Neural progenitor cell (in vitro differentiated cells): Measurements from ENCODE around the gene PRDM15. TPM values are rescaled to one million over a fixed set of nuclear protein-coding genes. Genes with fewer than 3 reads are reported as not detected.

ENCODE experiments used
- DNase-seq: peaks from one replicate; pipeline ENCODE4 v3.0.0-alpha.2; 2016; ENCODE audit warnings: low spot score
- H2AFZ ChIP-seq: fragments of 200-600 bp; sonication (generic); replicated peaks from 2 replicates; pipeline ENCODE4 v1.6.1; 2016; ENCODE audit warnings: antibody characterized with exemption
- H3F3A ChIP-seq: fragments of 200-600 bp; sonication (generic); 2 replicates; pipeline ENCODE4 v1.6.1; 2016; ENCODE audit warnings: antibody characterized with exemption, low read depth
- H3K27ac ChIP-seq: fragments of 200-600 bp; sonication (generic); 2 replicates; pipeline ENCODE4 v1.5.1; 2016; ENCODE audit warnings: mild to moderate bottlenecking
- H3K27me3 ChIP-seq: fragments of 200-600 bp; sonication (generic); 2 replicates; pipeline ENCODE4 v1.6.1; 2016; ENCODE audit warnings: mild to moderate bottlenecking, moderate library complexity
- H3K36me3 ChIP-seq: fragments of 200-600 bp; sonication (generic); 2 replicates; pipeline ENCODE4 v1.5.1; 2016
- H3K4me1 ChIP-seq: fragments of 200-600 bp; sonication (generic); 2 replicates; pipeline ENCODE4 v1.6.1; 2016; ENCODE audit warnings: mixed run types
- H3K4me2 ChIP-seq: fragments of 200-600 bp; sonication (generic); 2 replicates; pipeline ENCODE4 v1.6.1; 2016
- H3K4me3 ChIP-seq: fragments of 200-600 bp; sonication (generic); 2 replicates; pipeline ENCODE4 v1.5.1; 2016
- H3K79me2 ChIP-seq: fragments of 200-600 bp; sonication (generic); 2 replicates; pipeline ENCODE4 v1.6.1; 2016; ENCODE audit warnings: low read depth
- H3K9ac ChIP-seq: fragments of 200-600 bp; sonication (generic); 2 replicates; pipeline ENCODE4 v1.6.1; 2016
- H3K9me3 ChIP-seq: fragments of 200-600 bp; sonication (generic); 2 replicates; pipeline ENCODE4 v1.5.1; 2016; ENCODE audit warnings: low read depth
- H4K20me1 ChIP-seq: fragments of 200-600 bp; sonication (generic); 2 replicates; pipeline ENCODE4 v1.6.1; 2016; ENCODE audit warnings: low read depth
- H3K27ac Mint-ChIP-seq: 3 replicates; pipeline ENCODE4 v1.8.0; 2021; ENCODE audit warnings: mixed read lengths
- H3K27me3 Mint-ChIP-seq: 2 replicates; pipeline ENCODE4 v1.8.0; 2022; ENCODE audit warnings: low read depth, mild to moderate bottlenecking, inconsistent platforms, moderate library complexity, mixed read lengths; ENCODE audit not compliant: insufficient read depth
- H3K36me3 Mint-ChIP-seq: 3 replicates; pipeline ENCODE4 v1.8.0; 2021; ENCODE audit warnings: mixed read lengths
- H3K4me1 Mint-ChIP-seq: 3 replicates; pipeline ENCODE4 v1.8.0; 2021; ENCODE audit warnings: mixed read lengths
- H3K4me3 Mint-ChIP-seq: 3 replicates; pipeline ENCODE4 v1.8.0; 2021; ENCODE audit warnings: mild to moderate bottlenecking, moderate library complexity, mixed read lengths
- H3K9me3 Mint-ChIP-seq: 3 replicates; pipeline ENCODE4 v1.8.0; 2020; ENCODE audit warnings: mixed read lengths
- EZH2 ChIP-seq: fragments of 200-600 bp; sonication (generic); IDR thresholded peaks from 2 replicates; pipeline ENCODE4 v1.6.1; 2017; ENCODE audit warnings: antibody characterized with exemption, mild to moderate bottlenecking, moderate library complexity
- EZH2phosphoT487 ChIP-seq: fragments of 200-600 bp; sonication (generic); IDR thresholded peaks from 2 replicates; pipeline ENCODE4 v1.6.1; 2017; ENCODE audit warnings: antibody characterized with exemption
- total RNA-seq: library from RNA; depleted of rRNA; stranded (reverse); fragments of >200 nt; gene quantifications from 2 replicates; pipeline ENCODE4 v1.2.3, GENCODE V29; 2015; ENCODE audit warnings: low replicate concordance
- TF ChIP-seq, protein P1 (sequence below): fragments of 200-600 bp; sonication (generic); IDR thresholded peaks from 2 replicates; pipeline ENCODE4 v1.5.1; 2017; ENCODE audit warnings: antibody characterized with exemption, mild to moderate bottlenecking

Gene PRDM15
- total RNA-seq, 1 donor from 2014 or later, result 9.0 TPM

DNA sequence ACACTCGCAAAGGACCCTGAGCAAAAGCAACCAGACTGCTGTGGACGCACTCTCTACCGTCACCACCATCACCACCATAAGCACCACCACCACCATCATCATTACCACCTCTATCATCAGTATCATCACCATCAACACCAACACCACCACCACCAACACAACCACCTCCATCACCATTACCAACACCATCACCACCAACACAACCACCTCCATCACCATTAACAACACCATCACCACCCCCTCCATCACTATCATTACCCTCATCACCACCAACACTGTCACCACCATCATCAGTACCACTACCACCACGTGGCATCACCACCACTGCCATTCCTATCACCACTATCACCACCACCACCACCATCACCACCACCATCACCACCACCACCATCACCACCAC is 73.5 kb downstream of the PRDM15 start:
- Mint-ChIP-seq H3K27me3 (peaks cover 9% of the 10 kb centered on the region), H3K9me3 (peaks cover 2% of the 10 kb centered on the region), H3K4me3 (no peak overlapping the region), H3K27ac (no peak overlapping the region), H3K36me3 (peaks cover 19% of the 10 kb centered on the region), H3K4me1 (peaks cover under 1% of the 10 kb centered on the region)
- Histone ChIP-seq H3K4me1 (no peaks in the 10 kb centered on the region), H3K9me3 (no peaks in the 10 kb centered on the region), H3K27ac (no peak overlapping the region), H3K4me2 (no peak overlapping the region), H2AFZ (no peak overlapping the region), H3K27me3 (no peaks in the 10 kb centered on the region), H3K9ac (no peak overlapping the region), H3K79me2 (no peaks in the 10 kb centered on the region), H3F3A (no peaks in the 10 kb centered on the region), H4K20me1 (no peaks in the 10 kb centered on the region), H3K4me3 (no peak overlapping the region), H3K36me3 (no peaks in the 10 kb centered on the region)
- DNase-seq, result no peak
- TF ChIP-seq EZH2, result no peak
- TF ChIP-seq, protein P1, sequence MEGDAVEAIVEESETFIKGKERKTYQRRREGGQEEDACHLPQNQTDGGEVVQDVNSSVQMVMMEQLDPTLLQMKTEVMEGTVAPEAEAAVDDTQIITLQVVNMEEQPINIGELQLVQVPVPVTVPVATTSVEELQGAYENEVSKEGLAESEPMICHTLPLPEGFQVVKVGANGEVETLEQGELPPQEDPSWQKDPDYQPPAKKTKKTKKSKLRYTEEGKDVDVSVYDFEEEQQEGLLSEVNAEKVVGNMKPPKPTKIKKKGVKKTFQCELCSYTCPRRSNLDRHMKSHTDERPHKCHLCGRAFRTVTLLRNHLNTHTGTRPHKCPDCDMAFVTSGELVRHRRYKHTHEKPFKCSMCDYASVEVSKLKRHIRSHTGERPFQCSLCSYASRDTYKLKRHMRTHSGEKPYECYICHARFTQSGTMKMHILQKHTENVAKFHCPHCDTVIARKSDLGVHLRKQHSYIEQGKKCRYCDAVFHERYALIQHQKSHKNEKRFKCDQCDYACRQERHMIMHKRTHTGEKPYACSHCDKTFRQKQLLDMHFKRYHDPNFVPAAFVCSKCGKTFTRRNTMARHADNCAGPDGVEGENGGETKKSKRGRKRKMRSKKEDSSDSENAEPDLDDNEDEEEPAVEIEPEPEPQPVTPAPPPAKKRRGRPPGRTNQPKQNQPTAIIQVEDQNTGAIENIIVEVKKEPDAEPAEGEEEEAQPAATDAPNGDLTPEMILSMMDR, result no peak

DNA sequence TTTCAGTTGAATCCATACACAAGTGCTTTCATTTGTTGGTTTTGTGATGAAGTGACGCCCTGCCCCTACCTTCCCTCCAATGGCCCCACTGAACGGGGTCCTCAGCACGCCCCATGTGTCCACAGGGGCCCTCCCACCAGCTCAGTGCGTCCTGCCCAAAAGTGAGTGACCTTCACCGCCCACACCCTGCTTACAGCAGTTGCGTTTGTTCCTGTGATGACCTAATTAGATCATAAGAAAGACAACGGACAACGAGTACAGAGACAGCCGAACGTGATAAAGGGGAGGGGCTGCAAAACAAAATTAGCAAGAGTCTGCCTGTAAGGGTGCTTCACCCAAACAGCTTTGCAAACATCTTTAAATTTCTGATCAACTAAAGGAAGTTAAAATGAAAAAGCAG is 74.1 kb downstream of the PRDM15 start:
- Histone ChIP-seq H2AFZ (no peak overlapping the region), H4K20me1 (no peaks in the 10 kb centered on the region), H3K4me3 (no peak overlapping the region), H3K27ac (no peak overlapping the region), H3F3A (no peaks in the 10 kb centered on the region), H3K4me2 (no peak overlapping the region), H3K79me2 (no peaks in the 10 kb centered on the region), H3K9me3 (no peaks in the 10 kb centered on the region), H3K36me3 (no peaks in the 10 kb centered on the region), H3K9ac (no peak overlapping the region), H3K27me3 (no peaks in the 10 kb centered on the region), H3K4me1 (no peaks in the 10 kb centered on the region)
- peaks cover 8% of the 10 kb centered on the region for H3K27me3 Mint-ChIP-seq
- H3K36me3 Mint-ChIP-seq, result peaks cover 18% of the 10 kb centered on the region
- TF ChIP-seq EZH2phosphoT487 (no peak), EZH2 (no peak)
- TF ChIP-seq, protein P1, result no peak
- no peak for DNase-seq
- H3K27ac Mint-ChIP-seq, result no peak overlapping the region
- H3K9me3 Mint-ChIP-seq, result peaks cover 2% of the 10 kb centered on the region
- H3K4me1 Mint-ChIP-seq, result no peaks in the 10 kb centered on the region
- H3K4me3 Mint-ChIP-seq, result no peak overlapping the region

DNA sequence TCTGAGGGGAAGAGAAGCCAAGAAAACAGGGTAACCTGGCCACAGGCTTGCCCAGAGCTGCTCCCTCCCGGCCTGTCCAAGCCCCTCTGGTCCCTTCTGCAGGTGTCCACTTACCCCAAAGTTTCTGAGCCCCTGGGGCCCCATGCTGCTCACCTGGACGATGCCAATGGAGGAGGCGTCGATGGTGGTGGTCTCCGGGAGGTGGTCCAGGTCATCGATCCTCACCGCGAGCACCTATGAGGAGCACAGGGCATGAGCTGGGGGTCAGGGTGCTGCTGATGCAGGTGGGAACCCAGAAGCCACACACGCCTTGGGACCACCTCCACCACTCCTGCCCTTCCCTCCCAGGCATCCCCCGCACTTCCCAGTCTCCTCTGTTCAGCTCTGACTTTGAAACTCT is 74.8 kb downstream of the PRDM15 start:
- Histone ChIP-seq H3K9me3 (no peaks in the 10 kb centered on the region), H4K20me1 (no peaks in the 10 kb centered on the region), H3F3A (no peaks in the 10 kb centered on the region), H3K27me3 (no peaks in the 10 kb centered on the region), H3K9ac (no peak overlapping the region), H2AFZ (no peak overlapping the region), H3K36me3 (no peaks in the 10 kb centered on the region), H3K4me1 (no peaks in the 10 kb centered on the region), H3K4me2 (no peak overlapping the region), H3K27ac (no peak overlapping the region), H3K79me2 (no peaks in the 10 kb centered on the region), H3K4me3 (no peak overlapping the region)
- no peak overlapping the region for H3K27ac Mint-ChIP-seq
- TF ChIP-seq EZH2phosphoT487, result no peak
- TF ChIP-seq, protein P1, result no peak
- no peak for TF ChIP-seq EZH2
- H3K4me1 Mint-ChIP-seq, result no peaks in the 10 kb centered on the region
- H3K4me3 Mint-ChIP-seq, result no peak overlapping the region
- no peak for DNase-seq
- peaks cover 20% of the 10 kb centered on the region for H3K36me3 Mint-ChIP-seq
- peaks cover 8% of the 10 kb centered on the region for H3K27me3 Mint-ChIP-seq
- peaks cover 2% of the 10 kb centered on the region for H3K9me3 Mint-ChIP-seq

DNA sequence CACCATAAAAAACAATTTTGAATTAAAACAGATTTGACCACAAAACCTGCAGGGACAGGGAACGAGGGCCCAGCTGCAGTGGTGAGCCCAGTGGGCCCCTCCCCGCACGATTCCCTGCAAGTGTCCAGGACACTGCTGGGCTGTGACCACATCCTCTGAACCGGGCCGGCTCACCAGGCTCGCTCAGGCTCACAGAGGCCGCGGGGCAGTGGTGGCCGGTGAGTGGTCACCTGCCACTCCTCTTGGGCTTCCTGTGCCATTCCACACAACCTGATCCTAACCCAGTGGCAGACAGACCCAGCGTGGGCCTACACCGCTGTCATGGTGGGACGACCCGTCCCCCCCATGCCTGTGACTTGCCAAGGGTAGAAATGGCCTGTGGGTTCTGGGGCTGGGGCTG is 75.8 kb downstream of the PRDM15 start:
- Histone ChIP-seq H3K79me2 (no peaks in the 10 kb centered on the region), H3K36me3 (no peaks in the 10 kb centered on the region), H3F3A (no peaks in the 10 kb centered on the region), H3K4me3 (no peak overlapping the region), H3K9ac (no peak overlapping the region), H3K27ac (no peak overlapping the region), H3K4me1 (no peaks in the 10 kb centered on the region), H3K9me3 (no peaks in the 10 kb centered on the region), H4K20me1 (no peaks in the 10 kb centered on the region), H2AFZ (no peak overlapping the region), H3K4me2 (no peak overlapping the region), H3K27me3 (no peaks in the 10 kb centered on the region)
- Mint-ChIP-seq H3K4me1 (no peaks in the 10 kb centered on the region), H3K9me3 (peaks cover 2% of the 10 kb centered on the region), H3K4me3 (no peak overlapping the region), H3K36me3 (peaks cover 25% of the 10 kb centered on the region), H3K27ac (no peak overlapping the region), H3K27me3 (peaks cover 6% of the 10 kb centered on the region)
- TF ChIP-seq EZH2phosphoT487 (no peak), EZH2 (no peak)
- TF ChIP-seq, protein P1, result no peak
- no peak for DNase-seq
